Measurements from ENCODE around the gene GAR1.

- no peak for TF ChIP-seq EZH2phosphoT487 (IDR thresholded peaks at IDR 0.05; ENCODE audit: insufficient read depth, low read depth)
- no peak for TF ChIP-seq EZH2 (IDR thresholded peaks at IDR 0.05; ENCODE audit: insufficient read depth, poor library complexity, severe bottlenecking)
These were observed 11.2 kb downstream of the GAR1 start for GRCh38 chr4:109826719-109827118.

Data from GM23248 (cell line).